Measurements from ENCODE around the gene ARHGAP42. TPM values are rescaled to one million over a fixed set of nuclear protein-coding genes. Genes with fewer than 3 reads are reported as not detected.

Gene ARHGAP42
- total and polyA plus RNA-seq, 10 of the 15 experiments (the other 5 are each of a cell fraction or from before 2014, with no cell fraction given), result 1.8 to 6.3 (median 3.2) TPM

DNA sequence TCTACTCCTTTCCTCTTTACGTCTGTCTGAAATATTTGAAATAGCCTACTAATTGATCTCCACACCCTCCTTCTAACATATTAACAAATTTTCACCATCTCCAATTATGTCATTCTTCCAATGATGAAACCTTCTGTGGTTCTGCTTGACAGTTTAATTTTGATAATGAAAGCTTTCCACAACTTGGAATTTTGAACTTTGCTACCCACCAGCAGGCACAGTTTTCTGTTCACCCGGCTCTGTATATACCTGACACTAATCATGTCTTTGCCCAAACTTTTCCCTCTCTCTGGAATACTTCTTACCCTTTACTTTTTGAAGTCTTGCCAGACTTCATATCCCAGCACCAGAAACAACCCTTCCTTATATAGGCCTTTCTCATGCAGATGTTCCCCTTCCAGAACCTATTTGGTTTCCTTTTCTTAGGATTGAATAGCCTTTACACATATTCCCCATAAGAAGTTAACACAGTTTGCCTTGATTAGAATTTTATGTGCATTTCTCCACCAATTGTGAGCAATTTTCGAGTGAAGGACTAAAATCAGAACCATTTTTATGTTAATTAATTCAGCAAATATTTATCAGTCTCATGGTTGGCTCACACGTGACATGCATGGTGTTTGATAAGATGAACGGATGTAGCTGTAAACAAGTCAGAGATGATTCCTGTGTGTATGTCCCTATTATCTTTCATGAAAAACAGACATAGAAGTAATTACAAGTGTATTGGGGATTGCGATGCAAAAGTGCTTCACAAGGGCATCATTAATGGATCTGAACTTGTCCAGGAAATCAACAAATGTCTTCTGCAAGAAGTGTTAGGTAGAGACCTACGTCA, 173.4 kb downstream of the ARHGAP42 start:
- ChIA-PET SMC1A (ENCODE audit: uncharacterized antibody, unreplicated experiment) (no interaction called here), RAD21 (ENCODE audit: unreplicated experiment) (interaction anchor here (1.0 kb wide), 1 partner anchor 284 kb away, joined by 3 read pairs; no protein-coding TSS in a partner anchor), CTCF (no interaction called here), POLR2A (no interaction called here)
- H3K79me2 ChIP-seq (ENCODE audit: control insufficient read depth, insufficient read depth, low read length), result no peaks in the 10 kb centered on the region
- no peaks in the 10 kb centered on the region for H3K27me3 ChIP-seq (replicated peaks in 1 of 2; ENCODE audit: control insufficient read depth in 2 of 2, insufficient read depth in 2 of 2, low read length in 1 of 2)
- TF ChIP-seq SIN3A (IDR thresholded peaks at IDR 0.05; ENCODE audit: low read depth, low read length) (no peak), MYB (IDR thresholded peaks at IDR 0.05; ENCODE audit: borderline replicate concordance, low read depth, low read length) (no peak), NR2C1 (IDR thresholded peaks at IDR 0.05) (no peak), SREBF2 (IDR thresholded peaks at IDR 0.05; ENCODE audit: low read length) (no peak), USF1 (IDR thresholded peaks at IDR 0.05; ENCODE audit: borderline replicate concordance, extremely low read length, insufficient read depth, low read depth, low read length) (no peak), ASH2L (IDR thresholded peaks at IDR 0.05; ENCODE audit: borderline replicate concordance, low read depth) (no peak), SMAD5 (IDR thresholded peaks at IDR 0.05; ENCODE audit: low read depth) (no peak), SPI1 (IDR thresholded peaks at IDR 0.05; ENCODE audit: borderline replicate concordance, insufficient read depth, low read depth, low read length) (no peak), TARDBP (IDR thresholded peaks at IDR 0.05; ENCODE audit: borderline replicate concordance) (no peak), EZH2 (IDR thresholded peaks at IDR 0.05; ENCODE audit: borderline replicate concordance, control insufficient read depth, low read depth, low read length) (no peak), KAT2A (conservative IDR thresholded peaks at IDR 0.05; ENCODE audit: control insufficient read depth, low read depth, low read length) (no peak), TCF12 (IDR thresholded peaks at IDR 0.05; ENCODE audit: low read depth, low read length) (no peak), NFYB (IDR thresholded peaks at IDR 0.05; ENCODE audit: insufficient read depth, low read depth, low read length) (no peak), BRCA1 (IDR thresholded peaks at IDR 0.05; ENCODE audit: low read depth, low read length) (no peak)
- TF ChIP-seq, protein P1, sequence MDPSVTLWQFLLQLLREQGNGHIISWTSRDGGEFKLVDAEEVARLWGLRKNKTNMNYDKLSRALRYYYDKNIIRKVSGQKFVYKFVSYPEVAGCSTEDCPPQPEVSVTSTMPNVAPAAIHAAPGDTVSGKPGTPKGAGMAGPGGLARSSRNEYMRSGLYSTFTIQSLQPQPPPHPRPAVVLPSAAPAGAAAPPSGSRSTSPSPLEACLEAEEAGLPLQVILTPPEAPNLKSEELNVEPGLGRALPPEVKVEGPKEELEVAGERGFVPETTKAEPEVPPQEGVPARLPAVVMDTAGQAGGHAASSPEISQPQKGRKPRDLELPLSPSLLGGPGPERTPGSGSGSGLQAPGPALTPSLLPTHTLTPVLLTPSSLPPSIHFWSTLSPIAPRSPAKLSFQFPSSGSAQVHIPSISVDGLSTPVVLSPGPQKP (IDR thresholded peaks at IDR 0.05; ENCODE audit: low read depth, low read length), result no peak
- no peak overlapping the region for H3K9ac ChIP-seq (ENCODE audit: control insufficient read depth, insufficient read depth, low read length)
- no peak for FAIRE-seq
- no peaks in the 10 kb centered on the region for H4K20me1 ChIP-seq (ENCODE audit: control insufficient read depth, insufficient read depth)
- H3K27ac ChIP-seq (ENCODE audit: control insufficient read depth, insufficient read depth), result no peak overlapping the region
- H2AFZ ChIP-seq (ENCODE audit: control insufficient read depth, low read depth, low read length), result no peak overlapping the region
- H3K36me3 ChIP-seq (ENCODE audit: control insufficient read depth in 2 of 2, insufficient read depth in 2 of 2, low read length in 1 of 2), result no peaks in the 10 kb centered on the region
- ATAC-seq, result no peak
- intact Hi-C loops (cut with micrococcal nuclease; ENCODE audit: unreplicated experiment) (no loop called here), in situ Hi-C loops (cut with MboI) (no loop called here)
- BruUV-seq (replicated peaks), result no TSS peak
- no peak overlapping the region for H3K4me3 ChIP-seq
- no peak for DNase-seq (ENCODE audit: low read depth, low spot score)
- 71% methylated on average over 7 of the region's 7 CpGs for WGBS (ENCODE audit: insufficient coverage, insufficient replicate concordance, low lambda C conversion rate, missing lambda C conversion rate)
- no peaks in the 10 kb centered on the region for H3K9me3 ChIP-seq (replicated peaks; ENCODE audit: control insufficient read depth, insufficient read depth, low read length)
- no peaks in the 10 kb centered on the region; the same call in 1 of the 2 replicates for H3K4me1 ChIP-seq (ENCODE audit: control insufficient read depth, insufficient read depth, low read length)
- H3K4me2 ChIP-seq (ENCODE audit: control insufficient read depth, insufficient read depth), result no peak overlapping the region

Measured in GM12878 (cell line).